Adrenal gland (tissue), 12 donors: ENCODE results near the gene KATNB1. TPM values are rescaled to one million over a fixed set of nuclear protein-coding genes. Genes with fewer than 3 reads are reported as not detected.
"Not testable (repeated sequence)": the region's sequence is repeated elsewhere in the genome, so short reads cannot be mapped to it uniquely, and the experiment has no call there.

Experiments used
- DNase-seq, 7 donors: peaks; one replicate each; pipeline ENCODE4 v3.0.0-alpha.2; 2019 to 2020
- H3K27ac ChIP-seq, 5 donors: fragments of 200-600 bp; sonication (generic) in 4 of 5; 1 replicate in 3 of 5; 2 replicates in 2 of 5; pipeline versions ENCODE4 v1.5.1 to v1.8.0; 2016 to 2020; ENCODE audit warnings: mild to moderate bottlenecking in 1 of 5
- H3K27me3 ChIP-seq: fragments of 200-600 bp; 2 replicates; pipeline ENCODE4 v1.8.0; 2021
- H3K36me3 ChIP-seq, 2 donors: fragments of 200-600 bp; replicated peaks in 1 of 2; 1 replicate in 1 of 2; 2 replicates in 1 of 2; pipeline versions ENCODE4 v1.5.1 to v1.8.0; 2018 to 2022
- H3K4me1 ChIP-seq, 2 donors: fragments of 200-600 bp; replicated peaks in 1 of 2; 1 replicate in 1 of 2; 2 replicates in 1 of 2; pipeline versions ENCODE4 v1.5.1 to v1.8.0; 2018 to 2021
- H3K4me3 ChIP-seq, 4 donors: fragments of 200-600 bp; sonication (generic) in 3 of 4; one replicate each; pipeline ENCODE4 v1.5.1; 2016 to 2018
- H3K9me3 ChIP-seq, 3 donors: fragments of 200-600 bp; sonication (generic) in 1 of 3; replicated peaks in 1 of 3; 1 replicate in 2 of 3; 2 replicates in 1 of 3; pipeline versions ENCODE4 v1.5.1 to v1.8.0; 2016 to 2021
- CTCF ChIP-seq, 6 experiments: fragments of 450-650 bp in 4 of 6; fragments of 200-600 bp in 2 of 6; sonication (generic) in 1 of 6; IDR thresholded peaks; 1 replicate in 5 of 6; 2 replicates in 1 of 6; pipeline versions ENCODE4 v1.5.1 to v1.8.0; 2016 to 2021; ENCODE audit warnings: antibody characterized with exemption in 6 of 6, mild to moderate bottlenecking in 2 of 6, moderate library complexity in 1 of 6
- POLR2A ChIP-seq, 2 donors: fragments of 450-650 bp; IDR thresholded peaks; one replicate each; pipeline ENCODE4 v1.6.1; 2017; ENCODE audit warnings: antibody characterized with exemption in 2 of 2, mild to moderate bottlenecking in 2 of 2, moderate library complexity in 1 of 2
- WGBS, 4 donors: extraction: QIAGEN DNeasy Blood & Tissue Kit in 2 of 4; methylation state at CpG; one replicate each; pipeline versions ENCODE4 v1.1.5 to v1.1.7; 2013 to 2017; 5-methylcytosine and 5-hydroxymethylcytosine counted together
- intact Hi-C, 2 donors: fragments of 100-400 bp; cut with DNase I; formaldehyde crosslinking; loops; one replicate each; pipeline versions ENCODE4 v1.14.1 to v1.15.0; 2022 to 2023
- polyA plus RNA-seq, 3 donors: library from polyadenylated mRNA; stranded (reverse); fragments of 200-250 nt in 2 of 3; fragments of 350-450 nt in 1 of 3; fragmentation: Illumina TruSeq in 1 of 3; extraction: RNeasy Lipid Tissue Mini Kit (QIAGEN cat#74804) in 1 of 3; gene quantifications; one replicate each; pipeline ENCODE4 v1.2.3, GENCODE V29; 2013 to 2014
- total RNA-seq, 9 donors: library from RNA; depleted of rRNA in 4 of 9; stranded (reverse); fragments of >200 nt in 4 of 9; fragments of 120-200 nt in 1 of 9; fragmentation: NEBNext Ultra II Directional in 1 of 9; extraction: Animal tissue kit (Norgen Biotek cat#: 25700) in 1 of 9; gene quantifications; one replicate each; pipeline versions ENCODE4 v1.1.0 to v1.2.4, GENCODE V29; 2013 to 2023
- donor health status: healthy with polysubstance abuse.
- donor health status: Bipolar disorder and iron deficiency.
- donor health status: DM: yes; HTN: yes; CAD: no.
- donor health status: DM: no; HTN: no; CAD: no.
- donor health status: DM: no; HTN: no; CAD: no.
- donor health status: DM: yes; HTN: yes; CAD: no.

KATNB1 gene
- total and polyA plus RNA-seq, 12 donors = 12.9 to 85.6 (median 21.0) TPM

GRCh38 chr16:57726433-57726947 lies 9.1 kb upstream of the KATNB1 start:
- H3K36me3 ChIP-seq = no peaks in the 10 kb centered on the region
- no peaks in the 10 kb centered on the region for H3K9me3 ChIP-seq
- H3K4me3 ChIP-seq = no peak overlapping the region
- DNase-seq = no peak
- H3K27me3 ChIP-seq = no peaks in the 10 kb centered on the region
- intact Hi-C loops = loop anchor here (10.0 kb wide), 1 partner anchor 152 kb away; no protein-coding TSS in a partner anchor
- 63 to 78% (median 70%) methylated on average over 7 of the region's 7 CpGs for WGBS, 4 donors
- H3K4me1 ChIP-seq = no peaks in the 10 kb centered on the region
- no peak for TF ChIP-seq CTCF (IDR thresholded peaks at IDR 0.05)
- TF ChIP-seq POLR2A (IDR thresholded peaks at IDR 0.05) = no peak
- H3K27ac ChIP-seq = no peak overlapping the region

- no peaks in the 10 kb centered on the region for H3K27me3 ChIP-seq
- no peaks in the 10 kb centered on the region for H3K4me1 ChIP-seq
- no peak overlapping the region for H3K4me3 ChIP-seq
- TF ChIP-seq CTCF (IDR thresholded peaks at IDR 0.05) = no peak
- TF ChIP-seq POLR2A (IDR thresholded peaks at IDR 0.05) = no peak
- H3K9me3 ChIP-seq = no peaks in the 10 kb centered on the region
- intact Hi-C loops = loop anchor here (10.0 kb wide), 1 partner anchor 153 kb away; no protein-coding TSS in a partner anchor
- no peak for DNase-seq
- H3K27ac ChIP-seq = no peak overlapping the region
- H3K36me3 ChIP-seq = no peaks in the 10 kb centered on the region
- 68 to 79% (median 71%) methylated on average over 2 to 4 of the region's 4 CpGs for WGBS, 4 donors
These were observed 8.0 kb upstream of the KATNB1 start for GRCh38 chr16:57727610-57728009.

DNA sequence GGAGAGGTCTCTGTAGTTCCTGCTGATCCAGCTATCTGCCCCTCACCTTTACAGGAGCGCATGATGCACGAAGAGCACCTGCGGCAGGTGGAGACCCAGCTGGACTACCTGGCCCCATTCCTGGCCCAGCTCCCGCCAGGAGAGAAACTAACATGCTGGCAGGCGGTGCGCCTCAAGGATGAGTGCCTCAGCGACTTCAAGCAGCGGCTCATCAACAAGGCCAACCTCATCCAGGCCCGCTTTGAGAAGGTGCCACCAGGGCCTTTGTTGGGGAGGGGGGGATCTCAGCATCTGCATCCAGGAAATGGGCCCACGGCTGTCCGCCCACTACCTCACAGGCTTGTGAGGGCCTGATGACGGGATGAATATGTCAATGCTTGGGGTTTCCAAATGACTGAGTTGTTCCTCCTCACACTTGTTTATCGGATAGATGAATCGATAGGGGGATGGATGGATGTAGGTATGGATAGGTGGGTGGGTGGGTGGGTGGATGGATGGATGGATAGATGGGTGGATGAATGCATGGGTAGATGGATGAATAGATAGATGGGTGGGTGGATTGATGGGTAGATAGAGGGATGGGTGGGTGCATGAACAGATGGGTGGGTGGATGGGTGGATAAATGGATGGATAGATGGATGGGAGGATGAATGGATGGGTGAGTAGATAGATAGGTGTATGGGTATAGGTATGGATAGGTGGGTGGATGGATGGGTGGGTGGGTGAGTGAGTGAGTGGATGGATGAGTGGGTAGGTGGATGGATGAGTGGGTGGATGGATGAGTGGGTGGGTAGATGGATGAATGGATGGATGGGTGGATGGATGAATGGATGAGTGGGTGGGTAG lies 7.0 kb upstream of the KATNB1 start:
- no peaks in the 10 kb centered on the region for H3K36me3 ChIP-seq
- intact Hi-C loops = loop anchor here (10.0 kb wide), 1 partner anchor 154 kb away; no protein-coding TSS in a partner anchor
- H3K4me3 ChIP-seq = no peak overlapping the region
- no peaks in the 10 kb centered on the region for H3K27me3 ChIP-seq
- no peak overlapping the region for H3K27ac ChIP-seq
- WGBS, 4 donors = 93 to 98% (median 94%) methylated on average over 9 to 14 of the region's 14 CpGs
- no peaks in the 10 kb centered on the region for H3K4me1 ChIP-seq
- TF ChIP-seq POLR2A (IDR thresholded peaks at IDR 0.05) (no peak), CTCF (IDR thresholded peaks at IDR 0.05) (no peak)
- no peak for DNase-seq
- H3K9me3 ChIP-seq = no peaks in the 10 kb centered on the region

GRCh38 chr16:57729182-57729484 lies 6.4 kb upstream of the KATNB1 start:
- Histone ChIP-seq H3K4me3 (no peak overlapping the region), H3K36me3 (no peaks in the 10 kb centered on the region), H3K27ac (no peak overlapping the region), H3K9me3 (no peaks in the 10 kb centered on the region), H3K27me3 (no peaks in the 10 kb centered on the region), H3K4me1 (peaks cover 0 to 3% of the 10 kb centered on the region in 2 donors)
- DNase-seq = no peak
- WGBS, 4 donors = 72 to 92% (median 81%) methylated on average over 1 of the region's 1 CpG
- intact Hi-C loops = loop anchor here (10.0 kb wide), 1 partner anchor 154 kb away; no protein-coding TSS in a partner anchor
- TF ChIP-seq CTCF (IDR thresholded peaks at IDR 0.05) (no peak), POLR2A (IDR thresholded peaks at IDR 0.05) (no peak)

- H3K4me3 ChIP-seq, H3K9me3 ChIP-seq, DNase-seq, H3K4me1 ChIP-seq, H3K27ac ChIP-seq, H3K27me3 ChIP-seq, H3K36me3 ChIP-seq: not testable (repeated sequence)
- WGBS, 4 donors = 83 to 90% (median 88%) methylated on average over 6 of the region's 6 CpGs
- intact Hi-C loops = loop anchor here (10.0 kb wide), 1 partner anchor 155 kb away; no protein-coding TSS in a partner anchor
These were observed 5.7 kb upstream of the KATNB1 start for GRCh38 chr16:57729852-57730251.
